GM21423 (cell line): ENCODE data around the gene SLC30A2.
"Not testable (repeated sequence)": the region's sequence is repeated elsewhere in the genome, so short reads cannot be mapped to it uniquely, and the experiment has no call there.

Source experiments
- ATAC-seq: cut with Tn5 transposase; IDR thresholded peaks from one replicate; pipeline ENCODE4 v1.9.1; 2021; ENCODE audit warnings: mild to moderate bottlenecking, moderate library complexity; ENCODE audit not compliant: unreplicated experiment

Gene SLC30A2, protein sequence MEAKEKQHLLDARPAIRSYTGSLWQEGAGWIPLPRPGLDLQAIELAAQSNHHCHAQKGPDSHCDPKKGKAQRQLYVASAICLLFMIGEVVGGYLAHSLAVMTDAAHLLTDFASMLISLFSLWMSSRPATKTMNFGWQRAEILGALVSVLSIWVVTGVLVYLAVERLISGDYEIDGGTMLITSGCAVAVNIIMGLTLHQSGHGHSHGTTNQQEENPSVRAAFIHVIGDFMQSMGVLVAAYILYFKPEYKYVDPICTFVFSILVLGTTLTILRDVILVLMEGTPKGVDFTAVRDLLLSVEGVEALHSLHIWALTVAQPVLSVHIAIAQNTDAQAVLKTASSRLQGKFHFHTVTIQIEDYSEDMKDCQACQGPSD

GRCh38 chr1:26045722-26046245 lies at the start of gene SLC30A2:
Gene SLC30A2 (minus strand): TSS chr1:26046118. CDS start chr1:26045896, 222 bp downstream.
- no peak for ATAC-seq

DNA sequence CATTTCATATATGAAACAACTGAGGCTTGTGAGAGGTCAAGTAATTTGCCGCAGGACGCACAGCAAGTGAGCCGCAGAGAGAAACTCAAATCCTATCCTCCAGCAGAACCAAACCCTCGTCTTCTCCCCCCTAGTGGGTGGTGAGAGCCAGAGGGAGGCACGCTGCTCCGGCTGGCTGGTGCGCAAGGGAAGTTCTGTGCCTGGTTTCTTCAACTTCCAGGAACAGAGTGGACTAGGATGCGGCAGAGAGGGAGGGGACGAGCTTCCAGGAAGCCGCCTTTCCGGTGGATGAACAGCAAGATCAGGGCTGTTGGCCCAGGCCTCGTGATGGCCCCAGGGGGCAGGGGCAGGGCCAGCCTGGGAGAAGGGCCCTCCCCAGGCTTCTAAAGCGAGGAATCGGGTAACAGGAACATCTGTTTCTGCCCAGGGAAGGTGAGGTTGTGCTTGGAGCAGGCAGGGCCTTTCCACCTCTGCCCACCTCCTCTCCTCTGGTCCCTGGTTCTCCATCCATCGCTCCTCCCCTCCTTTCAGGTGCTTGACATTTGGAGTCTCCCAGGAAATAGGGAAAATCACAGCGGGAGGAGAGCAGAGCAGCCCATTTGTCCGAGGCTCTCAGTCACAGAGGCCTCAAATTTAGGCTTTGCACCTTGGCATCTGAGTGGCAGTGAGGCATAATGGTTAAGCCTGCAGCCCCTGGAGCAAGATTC lies 48.9 kb upstream of the SLC30A2 start:
- ATAC-seq: no peak

DNA sequence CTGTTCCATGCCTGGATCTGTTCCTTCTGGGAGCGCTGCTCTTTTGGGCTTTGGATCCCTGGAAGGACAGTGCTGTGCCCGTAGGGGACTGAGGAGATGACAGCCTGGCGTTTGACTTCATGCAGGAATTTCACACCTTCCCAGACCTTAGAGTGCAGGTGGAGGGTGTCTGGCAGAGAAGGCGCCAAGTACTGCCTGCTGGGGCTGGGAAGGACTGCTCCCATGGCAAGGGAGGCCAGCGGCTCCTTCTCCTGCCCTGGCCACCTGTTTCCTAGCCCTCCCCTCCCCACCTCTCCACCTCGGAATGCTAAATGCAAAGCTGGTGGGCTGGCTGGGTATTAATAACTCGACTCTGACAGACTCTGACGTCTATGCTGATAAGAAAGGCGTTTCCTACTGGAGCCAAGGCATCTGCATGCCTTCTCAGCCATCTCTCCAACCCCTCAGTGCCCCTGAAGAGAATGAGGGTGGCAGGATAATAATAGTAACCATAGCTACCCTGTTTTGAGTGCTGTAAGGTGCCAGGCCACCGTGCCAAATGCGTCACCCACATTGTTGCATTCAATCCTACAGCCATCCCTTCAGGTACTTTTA lies 48.3 kb upstream of the SLC30A2 start:
- ATAC-seq: no peak

GRCh38 chr1:26093569-26093968 lies 47.7 kb upstream of the SLC30A2 start:
- not testable (repeated sequence) for ATAC-seq

DNA sequence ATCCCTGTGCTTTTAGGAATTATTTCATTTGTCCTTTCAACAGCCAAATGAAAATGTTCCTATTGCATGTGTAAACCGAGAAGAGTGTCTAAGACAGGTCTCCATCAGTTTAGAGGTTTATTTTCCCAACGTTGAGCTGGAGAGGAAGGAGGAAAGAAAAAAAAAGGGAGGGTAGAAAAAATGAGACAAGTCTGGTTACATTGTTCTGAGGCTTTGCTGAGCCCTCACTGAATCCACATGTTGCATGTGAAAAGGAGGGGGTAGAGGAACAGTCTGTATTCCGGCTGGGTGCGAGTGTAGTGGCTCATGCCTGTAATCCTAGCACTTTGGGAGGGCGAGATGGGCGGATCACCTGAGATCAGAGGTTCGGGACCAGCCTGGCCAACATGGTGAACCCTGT lies 46.5 kb upstream of the SLC30A2 start:
- no peak for ATAC-seq

GRCh38 chr1:26090893-26091292 lies 45.0 kb upstream of the SLC30A2 start:
- ATAC-seq: no peak

- ATAC-seq: no peak
These were observed 43.2 kb upstream of the SLC30A2 start for GRCh38 chr1:26089125-26089524.

- ATAC-seq: no peak
These were observed 38.9 kb upstream of the SLC30A2 start for GRCh38 chr1:26084844-26085243.

- no peak for ATAC-seq
These were observed 38.2 kb upstream of the SLC30A2 start for GRCh38 chr1:26084091-26084561.

GRCh38 chr1:26083208-26083607 lies 37.3 kb upstream of the SLC30A2 start:
- ATAC-seq: no peak

DNA sequence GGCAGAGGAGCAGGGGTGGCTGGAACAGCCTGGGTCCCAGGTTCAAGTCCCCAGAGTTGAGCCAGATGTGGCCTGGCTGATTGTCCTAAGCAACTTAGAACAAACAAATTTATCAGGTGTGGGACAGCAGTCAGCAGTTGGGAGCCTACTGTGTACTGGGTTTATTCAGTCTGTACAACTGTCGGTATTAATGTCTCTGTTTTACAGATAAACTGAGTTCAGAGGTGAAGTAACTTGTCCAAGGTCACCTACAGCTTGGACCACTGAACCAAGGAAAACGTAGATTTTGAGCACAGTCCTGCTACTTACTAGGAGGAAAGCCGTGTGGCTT lies 36.1 kb upstream of the SLC30A2 start:
- no peak for ATAC-seq

- no peak for ATAC-seq
These were observed 35.5 kb upstream of the SLC30A2 start for GRCh38 chr1:26081267-26082019.

- ATAC-seq: no peak
These were observed 34.3 kb upstream of the SLC30A2 start for GRCh38 chr1:26079960-26080814.

DNA sequence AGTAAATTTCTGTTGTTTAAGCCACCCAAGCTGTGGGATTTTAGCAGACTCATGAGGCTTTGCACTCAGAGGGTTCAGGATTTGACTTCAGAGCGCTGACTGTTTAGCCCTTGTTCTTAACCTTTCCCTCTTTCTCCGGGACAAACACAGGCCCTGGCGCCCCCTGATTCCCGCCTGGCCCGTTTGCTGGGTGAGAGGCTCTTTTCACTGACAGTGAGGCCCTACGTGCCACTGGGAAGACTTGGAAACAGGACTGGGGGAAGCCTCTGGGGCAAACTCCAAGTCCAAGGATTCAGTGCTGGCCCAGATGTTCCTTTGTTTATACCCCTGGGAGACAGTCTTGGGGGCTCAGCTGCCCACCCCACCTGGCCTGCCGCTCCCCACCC lies 33.3 kb upstream of the SLC30A2 start:
- ATAC-seq: no peak

DNA sequence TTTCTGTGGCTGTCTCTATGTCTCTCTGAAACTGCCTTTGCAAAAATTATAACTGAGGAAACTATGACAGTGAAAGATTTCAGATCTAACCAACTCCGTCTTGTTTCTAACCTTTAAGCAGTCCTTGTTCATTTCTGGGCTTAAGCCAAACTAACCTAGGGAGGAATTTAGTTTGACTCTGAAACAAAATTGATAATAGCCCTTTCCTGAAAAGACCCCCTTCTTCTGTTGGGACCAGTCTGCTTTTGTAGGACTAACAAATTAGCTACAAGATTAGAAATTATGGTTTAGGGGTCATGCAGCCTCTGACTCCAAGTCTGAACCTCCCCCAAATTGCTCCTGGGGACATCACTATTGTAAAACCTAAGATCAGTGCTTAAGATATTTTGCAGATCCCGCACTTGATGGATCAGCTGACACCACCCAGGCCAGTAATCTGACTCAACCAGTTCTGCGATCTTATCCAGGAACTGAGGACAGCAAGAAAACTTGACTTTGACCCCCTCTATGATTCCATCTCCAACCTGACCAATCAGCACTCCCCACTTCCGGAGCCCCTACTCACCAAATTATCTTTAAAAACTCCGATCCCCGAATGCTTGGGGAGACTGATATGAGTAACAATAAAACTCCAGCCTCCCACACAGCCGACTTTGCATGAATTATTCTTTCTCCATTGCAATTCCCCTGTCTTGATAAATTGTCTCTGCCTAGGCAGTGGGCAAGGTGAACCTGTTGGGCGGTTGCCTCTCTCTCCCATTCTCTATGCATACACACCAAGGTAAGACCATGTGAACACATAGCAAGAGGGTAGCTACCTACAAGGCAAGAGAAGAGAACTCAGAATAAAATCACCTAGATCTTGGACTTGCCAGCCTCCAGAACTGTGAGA lies 32.6 kb upstream of the SLC30A2 start:
- ATAC-seq: no peak

DNA sequence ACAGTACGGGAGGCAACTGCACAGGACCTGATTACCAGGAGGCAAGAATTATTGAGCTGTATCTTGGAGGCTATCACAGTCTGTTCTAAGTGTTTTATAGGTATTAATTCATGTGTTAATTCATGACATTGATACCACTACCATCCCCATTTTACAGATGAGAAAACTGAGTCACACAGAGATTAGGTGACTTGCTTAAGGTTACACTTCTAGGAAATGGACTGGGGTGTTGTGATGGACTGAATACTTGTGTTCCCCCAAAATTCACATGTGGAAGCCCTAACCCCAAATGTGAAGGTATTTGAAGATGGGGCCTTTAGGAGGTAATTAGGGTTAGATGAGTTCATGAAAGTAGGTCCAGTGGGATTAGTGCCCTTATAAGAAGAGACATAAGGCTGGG lies 31.6 kb upstream of the SLC30A2 start:
- no peak for ATAC-seq

- ATAC-seq: no peak
These were observed 29.7 kb upstream of the SLC30A2 start for GRCh38 chr1:26075421-26076144.

GRCh38 chr1:26072305-26072704 lies 26.4 kb upstream of the SLC30A2 start:
- ATAC-seq: no peak

DNA sequence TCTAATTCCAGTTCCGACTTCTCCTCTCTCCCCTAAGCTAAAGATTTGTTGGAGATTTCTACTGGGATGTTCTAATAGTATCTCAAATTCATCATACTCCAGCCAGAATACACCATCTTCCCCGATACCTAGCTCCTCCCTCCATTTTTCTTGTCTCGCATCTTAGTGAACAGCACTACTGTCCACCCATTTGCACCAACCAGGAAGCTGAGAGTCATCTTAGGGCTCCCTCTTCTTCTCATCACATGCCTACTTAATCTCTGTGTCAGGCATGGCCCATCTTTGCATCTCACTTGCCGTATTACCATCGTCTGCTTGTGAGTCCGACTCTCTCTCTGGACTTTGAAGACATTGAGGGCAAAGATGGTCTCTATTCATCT lies 25.0 kb upstream of the SLC30A2 start:
- ATAC-seq: no peak
